HG03575 (cell line): Measurements from ENCODE around the gene PDIA5.
"Not testable (repeated sequence)": the region's sequence is repeated elsewhere in the genome, so short reads cannot be mapped to it uniquely, and the experiment has no call there.

Experiments used
- ATAC-seq: cut with Tn5 transposase; IDR thresholded peaks from one replicate; pipeline ENCODE4 v1.9.1; 2021; ENCODE audit not compliant: unreplicated experiment, insufficient number of reproducible peaks, low FRiP score; ENCODE audit errors: extremely low read depth

The PDIA5 gene

DNA sequence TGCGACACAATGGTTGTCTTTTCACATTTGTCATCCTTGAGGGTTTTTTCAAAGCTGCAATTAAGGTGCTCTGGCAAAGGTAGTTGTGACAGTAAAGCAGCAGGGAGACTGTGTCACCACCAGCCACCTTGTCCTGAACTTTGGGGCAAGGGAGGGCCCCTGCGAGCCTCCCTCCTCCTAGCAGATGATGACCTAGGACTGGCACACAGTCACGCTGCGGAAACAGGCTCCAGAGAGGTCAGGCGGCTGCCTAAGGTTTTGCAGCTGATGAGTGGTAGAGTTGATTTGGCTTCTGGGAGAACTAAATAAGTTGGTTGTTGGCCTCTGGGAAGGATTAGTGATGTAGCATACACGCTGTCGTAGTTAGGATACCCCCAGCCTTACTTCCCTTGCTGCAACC lies 62.7 kb downstream of the PDIA5 start:
- no peak for ATAC-seq

DNA sequence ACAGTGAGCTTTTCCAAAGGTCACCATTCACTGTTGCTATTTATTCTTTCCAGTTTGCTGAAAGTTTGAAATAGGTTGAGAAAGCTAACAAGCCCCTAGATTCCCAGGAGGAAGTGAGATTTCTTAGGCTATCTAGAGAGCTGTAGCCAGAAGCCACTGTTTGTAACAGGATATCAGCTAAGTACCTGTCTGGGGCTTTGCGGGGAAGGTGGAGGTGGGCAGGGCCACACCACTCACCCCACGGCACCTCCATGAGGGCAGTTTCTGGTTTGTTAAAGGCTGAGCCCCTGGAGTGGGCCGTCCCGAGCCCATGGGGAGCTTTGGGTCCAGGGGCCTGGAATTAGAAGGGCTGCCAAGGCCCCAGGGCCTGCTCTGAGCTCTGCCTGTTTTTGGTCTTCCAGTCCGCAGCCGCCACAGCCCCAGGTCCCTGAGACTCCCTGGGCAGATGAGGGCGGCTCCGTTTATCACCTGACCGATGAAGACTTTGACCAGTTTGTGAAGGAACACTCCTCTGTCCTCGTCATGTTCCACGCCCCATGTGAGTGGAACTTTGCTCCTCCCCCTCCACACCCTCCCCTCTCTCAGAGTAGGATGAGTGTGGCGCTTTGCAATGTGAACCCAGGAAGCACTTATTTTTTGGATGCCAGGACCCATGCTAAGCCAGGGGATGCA lies 63.4 kb downstream of the PDIA5 start:
- ATAC-seq = no peak

DNA sequence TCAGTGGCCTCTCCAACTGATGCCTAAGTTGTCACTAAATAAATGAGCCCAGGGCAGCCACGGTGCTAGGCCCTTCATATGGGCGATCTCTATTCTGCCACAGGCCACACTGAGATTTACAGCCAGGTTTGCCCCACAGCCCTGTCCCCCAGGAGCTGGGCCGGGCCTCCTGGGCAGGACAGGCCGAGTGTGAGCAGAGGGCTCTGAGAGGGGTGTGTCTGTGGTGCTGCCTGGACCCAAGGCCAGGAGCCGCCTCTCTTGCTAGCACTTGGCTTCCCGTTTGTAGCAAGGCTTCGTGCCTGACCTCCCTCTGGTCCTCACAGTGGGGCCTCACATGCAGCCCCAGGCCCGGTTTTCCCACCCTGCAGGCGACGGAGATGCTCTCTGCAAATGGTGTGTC lies 67.8 kb downstream of the PDIA5 start:
- no peak for ATAC-seq

DNA sequence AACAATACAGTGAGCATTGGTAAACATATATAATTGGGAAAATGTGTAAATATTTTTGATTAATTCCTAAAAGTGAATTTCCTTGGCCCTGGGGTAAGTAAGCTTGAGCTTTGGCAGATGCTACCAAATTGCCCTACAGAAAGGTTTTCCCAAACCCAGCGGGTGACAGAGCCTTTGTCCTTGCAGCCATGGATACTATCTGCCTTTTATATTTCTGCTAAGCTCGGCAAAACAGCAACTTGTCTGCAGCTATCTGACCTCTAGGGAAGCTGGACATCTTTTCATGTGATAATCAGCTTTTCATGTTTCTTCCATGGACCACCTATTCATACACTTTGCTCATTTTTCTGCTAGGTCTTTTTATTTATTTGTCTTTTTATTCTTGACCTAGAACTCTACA lies 70.2 kb downstream of the PDIA5 start:
- no peak for ATAC-seq

DNA sequence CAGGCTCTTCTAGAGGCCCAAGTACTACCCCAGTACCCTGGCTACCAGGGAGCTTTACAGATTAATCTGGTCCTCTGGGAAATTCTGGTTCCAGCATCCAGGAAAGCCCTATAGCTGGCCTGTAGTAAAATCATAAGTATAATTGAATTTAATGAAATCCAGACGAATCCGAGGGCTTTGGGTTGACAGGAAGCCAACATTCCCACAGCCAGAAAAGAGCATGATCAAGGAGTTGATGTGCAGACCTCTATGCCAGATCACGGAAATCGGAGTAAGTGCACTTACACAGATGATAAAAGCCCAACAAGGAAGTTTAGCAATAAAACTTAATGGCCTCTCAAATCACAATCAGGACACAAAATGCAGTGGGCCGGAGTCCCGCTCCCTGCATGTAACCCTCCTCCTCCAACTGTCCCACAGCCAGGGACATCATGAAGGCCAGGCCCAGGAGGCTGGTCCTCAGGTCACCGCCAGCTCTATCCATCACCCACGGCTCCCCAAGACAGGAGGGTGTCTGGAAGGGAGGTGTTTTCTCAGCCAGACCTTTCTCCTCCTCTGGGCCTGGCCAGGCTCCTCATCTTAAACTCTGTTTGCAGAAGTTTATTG lies 72.1 kb downstream of the PDIA5 start:
- ATAC-seq = no peak

DNA sequence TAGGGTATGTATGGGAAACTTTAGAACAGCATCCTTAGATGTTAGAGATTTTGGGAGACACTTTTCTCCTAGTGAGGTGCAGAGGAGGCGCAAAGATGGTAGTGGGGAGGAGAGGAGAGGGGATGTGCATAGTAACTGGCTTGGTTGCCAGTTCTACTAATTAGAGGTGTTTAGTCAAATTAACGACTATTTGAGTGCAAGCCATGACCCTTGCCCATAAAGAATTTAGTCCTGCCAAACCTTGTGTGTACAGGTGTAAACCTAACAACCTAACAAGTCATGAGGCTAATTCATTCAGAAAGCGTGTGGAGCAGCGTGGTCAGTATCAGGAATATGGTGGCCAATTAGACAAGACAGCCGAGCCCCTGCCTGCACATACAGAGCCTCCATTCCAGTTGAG lies 72.7 kb downstream of the PDIA5 start:
- no peak for ATAC-seq

DNA sequence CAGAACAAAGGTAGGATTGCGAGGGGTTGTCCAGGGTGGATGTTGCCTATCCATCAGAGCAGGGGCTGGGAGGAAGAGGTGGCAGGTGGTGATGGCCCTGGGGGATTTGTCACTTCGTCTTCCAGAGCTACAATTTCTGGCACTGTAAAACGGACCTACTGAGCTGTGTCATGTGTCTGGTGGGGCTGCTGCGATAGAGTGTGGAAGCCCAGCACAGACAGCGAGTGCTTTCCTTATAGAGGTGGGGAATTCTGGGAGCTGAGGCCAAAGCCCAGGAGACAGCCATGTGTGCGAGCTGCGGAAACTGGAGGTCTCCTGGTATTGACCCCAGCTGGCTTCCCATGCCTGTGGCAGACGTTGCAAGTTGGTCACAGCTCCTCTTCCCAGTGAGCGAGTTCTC lies 73.7 kb downstream of the PDIA5 start:
- ATAC-seq = no peak

DNA sequence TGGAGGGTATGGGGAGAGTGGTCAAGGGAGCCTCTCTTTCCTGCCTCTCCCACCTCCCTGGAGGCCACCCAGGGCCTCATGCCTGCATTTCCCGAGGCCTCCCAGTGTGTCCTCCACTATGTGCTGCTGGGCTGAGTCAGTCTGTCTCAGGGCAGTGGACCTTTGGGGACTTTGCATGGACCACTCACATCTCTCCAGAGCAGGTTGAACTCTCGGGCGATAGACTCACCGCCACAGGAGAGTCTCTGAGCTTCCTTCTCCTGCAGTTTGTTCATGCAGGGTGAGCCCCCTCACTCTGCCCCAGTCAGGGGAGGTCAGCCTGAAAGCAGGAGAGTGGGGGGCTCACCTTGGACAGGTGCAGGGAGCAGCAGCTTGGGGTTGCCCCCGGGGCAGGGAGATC lies 74.5 kb downstream of the PDIA5 start:
- ATAC-seq = no peak

DNA sequence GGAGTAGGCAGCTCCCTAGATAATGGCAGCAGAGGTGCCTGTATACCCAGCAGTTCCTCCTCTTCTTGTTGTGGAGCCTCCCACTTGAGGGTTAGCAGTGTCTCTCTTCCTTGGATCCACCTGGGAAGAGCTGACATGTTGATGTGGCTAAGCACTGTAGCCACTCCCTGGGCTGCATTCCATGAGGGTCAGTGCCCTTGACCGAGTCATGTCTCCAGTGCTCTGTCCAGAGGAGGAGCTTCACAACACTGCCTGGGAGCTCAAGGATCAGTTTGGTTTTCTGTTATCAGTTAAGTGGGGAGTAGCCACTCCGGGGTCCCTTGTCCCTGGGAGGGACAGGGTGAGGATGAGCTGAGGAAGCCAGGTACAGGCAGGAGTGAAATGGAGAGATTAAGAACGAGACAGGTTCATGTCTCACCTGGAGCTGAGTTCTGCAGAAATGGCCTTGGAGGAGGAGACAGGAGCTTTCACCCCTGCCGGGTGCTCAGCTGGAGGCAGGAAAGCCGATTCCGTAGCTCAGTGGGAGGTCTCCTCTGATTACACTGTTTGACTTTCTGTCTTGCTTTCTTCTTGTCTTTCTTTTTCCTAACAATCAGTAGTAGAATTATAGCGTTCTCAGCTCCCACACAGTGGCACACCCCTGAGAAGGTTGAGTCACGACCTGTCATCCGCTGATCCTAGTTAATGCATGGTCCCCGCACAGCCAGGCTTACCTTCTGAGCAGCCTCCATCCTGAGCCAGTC lies 77.0 kb downstream of the PDIA5 start:
- no peak for ATAC-seq

DNA sequence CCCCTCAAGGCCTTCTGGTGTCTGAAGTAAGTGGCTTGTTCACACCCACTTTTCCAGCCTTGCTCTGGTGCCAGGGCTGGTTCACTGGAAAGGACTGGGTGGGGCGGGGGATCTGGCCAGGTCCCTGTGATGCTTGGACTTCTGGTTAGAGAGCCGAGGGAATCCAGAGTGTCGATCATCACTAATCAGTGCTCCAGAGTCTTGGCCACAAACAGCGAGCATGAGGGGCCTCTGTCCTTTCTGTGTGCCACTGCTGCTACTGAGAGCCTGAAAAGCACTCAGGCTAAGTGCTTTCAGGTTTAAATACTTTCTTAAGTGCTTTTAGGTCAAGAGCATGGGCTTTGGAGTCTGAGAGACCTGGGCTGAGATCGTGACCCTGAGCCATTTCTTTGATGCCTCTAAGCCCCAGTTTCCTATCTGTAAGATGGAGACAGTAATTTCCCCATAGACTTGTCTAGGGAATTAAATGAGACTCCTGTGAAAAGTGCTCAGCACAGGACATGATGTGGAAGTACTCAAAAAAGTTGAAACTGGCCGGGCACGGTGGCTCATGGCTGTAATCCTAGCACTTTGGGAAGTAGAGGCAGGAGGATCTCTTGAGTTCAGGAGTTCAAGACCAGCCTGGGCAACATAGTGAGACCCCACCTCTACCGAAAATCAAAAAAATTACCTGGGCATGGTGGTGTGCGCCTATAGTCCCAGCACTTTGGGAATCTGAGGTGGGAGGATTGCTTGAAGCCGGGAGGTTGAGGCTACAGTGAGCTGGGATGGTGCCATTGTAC lies 81.1 kb downstream of the PDIA5 start:
- no peak for ATAC-seq

DNA sequence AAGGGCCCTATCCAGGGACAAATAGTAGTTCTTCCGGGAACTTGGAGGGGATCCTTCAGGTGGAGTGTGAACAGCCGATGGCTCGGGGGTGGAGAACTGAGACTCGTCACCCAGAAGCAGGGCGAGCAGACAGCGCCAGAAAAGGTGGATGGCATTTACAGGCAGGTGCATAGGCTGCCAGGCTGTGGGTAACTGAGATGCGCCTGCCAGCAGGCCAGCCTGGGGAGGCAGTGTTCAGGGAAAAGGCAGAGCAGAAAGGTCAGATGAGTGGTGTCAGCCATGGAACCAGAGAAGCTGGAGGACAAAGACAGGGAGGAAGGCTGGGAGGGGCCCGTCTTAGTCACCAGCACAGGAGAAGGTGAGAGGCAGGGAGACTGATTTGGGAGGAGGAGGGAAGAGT lies 81.9 kb downstream of the PDIA5 start:
- no peak for ATAC-seq

DNA sequence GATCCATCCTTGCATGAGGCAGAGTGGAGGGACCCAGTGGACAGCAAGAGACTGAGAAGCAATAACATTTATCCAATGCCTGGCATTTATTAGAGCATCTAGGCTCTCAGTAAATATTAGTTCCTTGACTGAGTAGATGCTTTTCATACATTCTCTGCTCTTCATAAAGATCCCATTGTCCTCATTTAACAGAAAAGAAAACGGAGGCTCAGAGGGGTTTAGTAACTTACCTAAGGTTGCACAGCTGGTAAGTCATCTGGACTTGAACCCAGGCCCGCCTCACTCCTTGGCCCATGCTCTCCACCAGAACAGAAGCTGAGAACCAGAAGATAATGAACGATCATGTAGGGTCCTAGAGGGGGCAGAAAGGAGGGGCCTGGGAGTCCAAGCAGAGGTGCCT lies 82.7 kb downstream of the PDIA5 start:
- ATAC-seq = no peak

DNA sequence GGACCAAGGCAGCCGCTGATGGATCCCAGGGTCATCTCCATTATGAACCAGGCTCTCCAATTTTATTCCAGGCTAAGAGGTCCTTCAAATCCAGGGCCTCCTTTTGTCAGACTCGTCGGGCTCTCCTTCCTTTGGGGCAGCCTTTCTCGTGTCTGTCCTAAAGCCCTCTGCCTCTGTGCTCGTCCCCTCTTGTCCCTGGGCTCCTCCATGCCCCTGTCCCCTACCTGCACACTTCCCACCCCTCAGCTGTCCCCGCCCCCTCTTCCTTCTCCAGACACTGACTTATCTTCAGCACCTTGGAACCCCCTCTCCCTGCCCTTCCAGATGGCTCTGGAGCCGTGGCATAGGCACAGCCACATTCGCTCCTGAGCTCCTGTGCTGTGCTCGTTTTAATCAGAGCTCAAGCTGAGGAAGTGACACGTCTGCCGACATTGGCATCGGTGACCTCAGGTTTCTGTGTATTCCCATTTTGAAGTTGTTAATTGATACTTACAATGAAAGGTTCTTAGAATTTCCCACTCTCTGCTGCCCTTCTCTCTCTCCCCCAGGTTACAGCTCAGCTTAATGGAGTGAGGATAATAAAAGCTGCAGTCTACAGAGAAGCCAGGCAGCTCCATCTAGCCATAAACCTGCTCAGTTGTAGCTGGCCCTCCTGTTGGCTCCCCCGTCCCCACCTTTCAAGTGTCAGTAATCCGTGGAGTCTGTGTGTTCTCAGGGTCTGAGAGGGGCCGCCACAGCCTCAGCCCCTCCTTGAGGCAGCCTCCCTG lies 83.8 kb downstream of the PDIA5 start:
- ATAC-seq = no peak

DNA sequence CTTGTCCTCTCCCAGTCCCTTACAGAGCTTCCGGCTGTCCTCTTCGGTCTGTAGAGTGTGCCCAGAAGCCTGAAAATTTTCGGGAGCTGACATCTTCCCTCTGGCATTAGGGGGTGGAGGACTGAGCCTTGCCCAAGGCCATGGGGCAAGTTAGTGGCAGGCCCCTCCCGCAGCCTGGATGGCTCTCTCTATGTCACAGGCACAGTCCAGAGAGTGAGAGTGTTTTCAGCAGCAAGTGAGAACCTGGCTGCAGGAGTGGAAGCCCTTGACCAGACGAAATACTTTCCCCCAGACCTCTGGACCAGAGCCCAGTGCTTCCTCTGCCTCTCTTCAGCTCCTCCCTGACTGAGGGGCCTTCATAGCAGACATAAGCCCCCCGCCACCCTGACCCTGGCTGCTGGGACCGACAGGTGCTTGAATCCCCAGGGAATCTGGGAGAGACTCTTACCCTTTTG lies 84.5 kb downstream of the PDIA5 start:
- ATAC-seq = no peak

DNA sequence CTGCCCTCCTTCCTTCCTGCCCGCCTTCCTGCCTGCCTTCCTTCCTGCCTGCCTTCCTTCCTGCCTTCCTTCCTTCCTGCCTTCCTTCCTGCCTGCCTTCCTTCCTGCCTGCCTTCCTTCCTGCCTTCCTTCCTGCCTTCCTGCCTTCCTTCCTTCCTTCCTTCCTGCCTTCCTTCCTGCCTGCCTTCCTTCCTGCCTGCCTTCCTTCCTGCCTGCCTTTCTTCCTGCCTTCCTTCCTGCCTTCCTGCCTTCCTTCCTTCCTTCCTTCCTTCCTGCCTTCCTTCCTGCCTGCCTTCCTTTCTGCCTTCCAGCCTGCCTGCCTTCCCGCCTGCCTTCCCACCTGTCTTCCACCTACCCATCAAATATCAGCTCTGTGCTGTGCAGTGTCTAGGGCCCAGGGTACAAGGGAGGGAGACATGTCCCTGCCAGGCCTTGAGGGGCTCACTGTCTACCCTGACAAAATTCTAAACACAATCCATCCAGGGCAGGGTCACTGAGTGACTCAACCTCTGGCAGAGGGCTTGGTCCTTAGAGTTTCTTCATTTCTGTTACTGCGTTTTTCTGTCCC lies 85.1 kb downstream of the PDIA5 start:
- ATAC-seq = not testable (repeated sequence)

DNA sequence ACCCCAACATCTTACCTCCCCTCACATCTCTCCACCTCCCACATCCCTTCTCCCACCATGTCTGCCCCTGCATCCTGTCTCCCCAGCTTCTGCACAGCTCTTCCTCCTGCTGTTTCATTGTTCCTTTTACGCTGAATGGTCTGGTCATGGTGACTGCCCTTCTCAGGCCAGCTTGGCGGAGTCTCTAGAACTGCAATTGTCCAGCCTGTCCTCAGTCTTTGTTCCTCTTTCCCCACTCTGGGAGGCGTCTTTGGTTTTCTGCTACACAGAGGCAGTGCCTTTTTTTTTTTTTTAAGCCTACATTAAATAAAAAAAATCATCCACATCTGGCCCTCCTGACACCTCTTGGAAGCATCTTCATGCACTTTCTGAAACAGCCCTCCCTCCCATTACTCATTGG lies 85.9 kb downstream of the PDIA5 start:
- ATAC-seq = no peak

DNA sequence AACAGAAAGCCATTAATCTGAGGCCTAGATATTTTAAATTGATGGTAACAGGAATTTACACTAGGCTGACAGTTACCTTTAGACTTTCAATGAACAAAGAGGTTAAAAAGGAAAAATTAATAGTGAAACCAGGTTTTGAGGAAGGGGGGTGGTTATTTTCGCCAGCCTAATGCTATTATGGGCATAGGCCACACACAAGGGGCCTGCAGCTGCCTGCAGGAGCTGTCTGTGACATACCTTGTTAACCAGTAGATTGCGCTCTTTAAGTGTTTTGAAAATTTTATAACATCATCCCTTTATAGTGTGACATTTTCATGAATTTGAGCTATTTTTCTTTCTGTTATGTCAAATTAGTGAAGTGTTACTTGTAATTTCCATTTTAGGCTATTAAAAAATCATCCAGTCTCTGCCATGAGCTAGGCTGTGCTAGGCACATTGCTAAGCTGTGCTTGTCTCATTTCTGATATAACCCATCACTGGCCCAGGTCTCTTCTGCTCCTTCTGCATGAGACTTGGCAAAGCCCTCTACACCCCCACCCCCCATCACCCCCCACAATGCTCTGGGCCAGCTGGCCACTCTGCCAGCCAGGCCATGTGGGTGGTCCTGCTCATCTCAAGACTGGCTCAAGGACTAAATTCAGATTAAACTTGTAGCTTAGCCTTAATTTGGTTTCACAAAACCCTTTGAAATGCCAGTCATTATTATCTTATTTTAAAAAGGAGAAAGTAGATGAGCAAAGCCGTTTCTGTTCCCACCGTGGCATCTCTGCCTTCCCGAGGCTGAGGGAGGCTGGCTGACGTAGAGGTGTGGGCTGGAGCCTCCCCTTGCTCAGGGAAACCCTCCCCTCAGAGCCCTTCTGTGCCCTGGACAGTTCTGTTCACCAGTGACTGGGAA lies 86.5 kb downstream of the PDIA5 start:
- no peak for ATAC-seq
